ENCODE results near the gene KCNIP1. TPM values are rescaled to one million over a fixed set of nuclear protein-coding genes. Genes with fewer than 3 reads are reported as not detected.

Gene KCNIP1
- total RNA-seq, 4 donors from 2014 or later: 1.2 to 2.7 TPM; not detected in 2

GRCh38 chr5:170562875-170563228, 59.0 kb downstream of the KCNIP1 start:
- no peaks in the 10 kb centered on the region for H3K9me3 ChIP-seq
- in situ Hi-C loops (cut with MboI; ENCODE audit: low pct_ligation_motif_present in 1 of 4, low pct_unique_long_range_greater_than_20kb in 1 of 4, low sequenced_read_pairs in 3 of 4) (no loop called here), intact Hi-C loops (cut with DNase I; ENCODE audit: low total_unique reads) (no loop called here)
- H3K27ac ChIP-seq: no peak overlapping the region
- peaks cover 3% of the 10 kb centered on the region for H3K27me3 ChIP-seq
- no peak for DNase-seq
- TF ChIP-seq CTCF (IDR thresholded peaks at IDR 0.05) (no peak), POLR2AphosphoS5 (IDR thresholded peaks at IDR 0.05) (no peak), POLR2A (IDR thresholded peaks at IDR 0.05) (no peak), EP300 (IDR thresholded peaks at IDR 0.05; ENCODE audit: low read depth) (no peak)
- WGBS, 2 donors (ENCODE audit: low coverage in 1 of 2): 60% methylated on average over 4 of the region's 4 CpGs; no CpG with 5 or more reads in 1 of the 2 donors
- no peaks in the 10 kb centered on the region for H3K36me3 ChIP-seq
- H3K4me1 ChIP-seq: no peaks in the 10 kb centered on the region
- H3K4me3 ChIP-seq: no peak overlapping the region

GRCh38 chr5:170563824-170564567, 60.2 kb downstream of the KCNIP1 start:
- no peak for TF ChIP-seq POLR2AphosphoS5 (IDR thresholded peaks at IDR 0.05)
- no peak for TF ChIP-seq CTCF (IDR thresholded peaks at IDR 0.05)
- TF ChIP-seq POLR2A (IDR thresholded peaks at IDR 0.05): no peak
- no peak for TF ChIP-seq EP300 (IDR thresholded peaks at IDR 0.05; ENCODE audit: low read depth)
- Histone ChIP-seq H3K4me1 (no peaks in the 10 kb centered on the region), H3K9me3 (no peaks in the 10 kb centered on the region), H3K4me3 (no peak overlapping the region), H3K27ac (no peak overlapping the region), H3K27me3 (peaks cover 3% of the 10 kb centered on the region), H3K36me3 (no peaks in the 10 kb centered on the region)
- DNase-seq: no peak
- in situ Hi-C loops (cut with MboI; ENCODE audit: low pct_ligation_motif_present in 1 of 4, low pct_unique_long_range_greater_than_20kb in 1 of 4, low sequenced_read_pairs in 3 of 4) (no loop called here), intact Hi-C loops (cut with DNase I; ENCODE audit: low total_unique reads) (no loop called here)
- WGBS, 2 donors (ENCODE audit: low coverage in 1 of 2): 43 to 63% methylated on average over 8 to 12 of the region's 12 CpGs

- in situ Hi-C loops (cut with MboI; ENCODE audit: low pct_ligation_motif_present in 1 of 4, low pct_unique_long_range_greater_than_20kb in 1 of 4, low sequenced_read_pairs in 3 of 4) (no loop called here), intact Hi-C loops (cut with DNase I; ENCODE audit: low total_unique reads) (no loop called here)
- TF ChIP-seq EP300 (IDR thresholded peaks at IDR 0.05; ENCODE audit: low read depth) (no peak), CTCF (IDR thresholded peaks at IDR 0.05) (no peak), POLR2A (IDR thresholded peaks at IDR 0.05) (no peak), POLR2AphosphoS5 (IDR thresholded peaks at IDR 0.05) (no peak)
- WGBS, 2 donors (ENCODE audit: low coverage in 1 of 2): 43% methylated on average over 3 of the region's 3 CpGs; no CpG with 5 or more reads in 1 of the 2 donors
- H3K9me3 ChIP-seq: no peaks in the 10 kb centered on the region
- H3K27me3 ChIP-seq: peaks cover 3% of the 10 kb centered on the region
- no peak overlapping the region for H3K27ac ChIP-seq
- no peaks in the 10 kb centered on the region for H3K36me3 ChIP-seq
- no peak for DNase-seq
- no peak overlapping the region for H3K4me3 ChIP-seq
- H3K4me1 ChIP-seq: no peaks in the 10 kb centered on the region
Measured at GRCh38 chr5:170565072-170565471, 61.3 kb downstream of the KCNIP1 start.

GRCh38 chr5:170569101-170569500, 65.3 kb downstream of the KCNIP1 start:
- TF ChIP-seq EP300 (IDR thresholded peaks at IDR 0.05; ENCODE audit: low read depth): no peak
- TF ChIP-seq POLR2AphosphoS5 (IDR thresholded peaks at IDR 0.05): no peak
- no peak for TF ChIP-seq POLR2A (IDR thresholded peaks at IDR 0.05)
- no peak for TF ChIP-seq CTCF (IDR thresholded peaks at IDR 0.05)
- Histone ChIP-seq H3K27me3 (peaks cover 9% of the 10 kb centered on the region), H3K27ac (no peak overlapping the region), H3K36me3 (no peaks in the 10 kb centered on the region), H3K9me3 (no peaks in the 10 kb centered on the region), H3K4me3 (no peak overlapping the region), H3K4me1 (no peaks in the 10 kb centered on the region)
- DNase-seq: no peak
- intact Hi-C loops (cut with DNase I; ENCODE audit: low total_unique reads) (no loop called here), in situ Hi-C loops (cut with MboI; ENCODE audit: low pct_ligation_motif_present in 1 of 4, low pct_unique_long_range_greater_than_20kb in 1 of 4, low sequenced_read_pairs in 3 of 4) (no loop called here)
- 89% methylated on average over 5 of the region's 5 CpGs; no CpG with 5 or more reads in 1 of the 2 donors for WGBS, 2 donors (ENCODE audit: low coverage in 1 of 2)

Measured in transverse colon (tissue), 4 donors.